Neural crest cell (in vitro differentiated cells): ENCODE results near the gene PLSCR1. TPM values are rescaled to one million over a fixed set of nuclear protein-coding genes. Genes with fewer than 3 reads are reported as not detected.

ENCODE experiments used
- DNase-seq: peaks from one replicate; pipeline ENCODE4 v3.0.0; 2021; ENCODE audit warnings: low read depth, mixed read lengths, low spot score
- H3K27ac Mint-ChIP-seq: one replicate; pipeline ENCODE4 v1.8.0; 2021; ENCODE audit warnings: mild to moderate bottlenecking, mixed read lengths; ENCODE audit not compliant: unreplicated experiment
- H3K27me3 Mint-ChIP-seq: 2 replicates; pipeline ENCODE4 v1.8.0; 2021; ENCODE audit warnings: low read depth, mild to moderate bottlenecking, mixed read lengths
- H3K36me3 Mint-ChIP-seq: 2 replicates; pipeline ENCODE4 v1.8.0; 2021; ENCODE audit warnings: low read depth, mild to moderate bottlenecking, mixed read lengths
- H3K4me1 Mint-ChIP-seq: 2 replicates; pipeline ENCODE4 v1.8.0; 2021; ENCODE audit warnings: mixed read lengths
- H3K4me3 Mint-ChIP-seq: one replicate; pipeline ENCODE4 v1.8.0; 2021; ENCODE audit warnings: mild to moderate bottlenecking, mixed read lengths
- H3K9me3 Mint-ChIP-seq: 2 replicates; pipeline ENCODE4 v1.8.0; 2021; ENCODE audit warnings: mixed read lengths
- CTCF ChIP-seq: fragments of 200-600 bp; sonication (generic); conservative IDR thresholded peaks from 2 replicates; pipeline ENCODE4 v1.5.0; 2021; ENCODE audit warnings: antibody characterized with exemption, mild to moderate bottlenecking
- long read RNA-seq: library from polyadenylated mRNA; unstranded; transcript quantifications from one replicate; pipeline ENCODE4 v2.0.0, GENCODE V29; 2020
- total RNA-seq: library from RNA; stranded (reverse); gene quantifications from 2 replicates; pipeline ENCODE4 v1.2.1, GENCODE V29; 2021

Gene PLSCR1
- 27.5 and 29.8 TPM in 2 replicates for total RNA-seq
- long read RNA-seq, transcript PLSCR1-214 (8 exons, 1,443 nt), result minor isoform, 5 of 69 reads
- long read RNA-seq, transcript PLSCR1-201 (9 exons, 2,233 nt), result major isoform, 44 of 69 reads
- long read RNA-seq, partial matches to known transcripts, result 5 of 69 reads
- long read RNA-seq, other reads (novel, unspliced or antisense), result 6 of 69 reads

- no peak for TF ChIP-seq CTCF
- DNase-seq, result peak; percentile 65
- H3K27me3 Mint-ChIP-seq, result no peaks in the 10 kb centered on the region
- H3K36me3 Mint-ChIP-seq, result peaks cover 4% of the 10 kb centered on the region
- peaks cover 3% of the 10 kb centered on the region for H3K9me3 Mint-ChIP-seq
- peak within 1 kb of the TSS; percentile 93 for H3K27ac Mint-ChIP-seq
- peak within 1 kb of the TSS; percentile 96 for H3K4me3 Mint-ChIP-seq
- H3K4me1 Mint-ChIP-seq, result peaks cover 25% of the 10 kb centered on the region
Measured at GRCh38 chr3:146544002-146544928, at the start of gene PLSCR1. TSS of gene PLSCR1 (minus strand) at chr3:146544607. CDS start at chr3:146536552, 8,055 bp downstream.

- no peaks in the 10 kb centered on the region for H3K4me1 Mint-ChIP-seq
- H3K9me3 Mint-ChIP-seq, result no peaks in the 10 kb centered on the region
- no peak for DNase-seq
Measured at GRCh38 chr3:146593776-146594175, 49.4 kb upstream of the PLSCR1 start.

GRCh38 chr3:146590521-146590920, 46.1 kb upstream of the PLSCR1 start:
- Mint-ChIP-seq H3K27me3 (no peaks in the 10 kb centered on the region), H3K9me3 (no peaks in the 10 kb centered on the region), H3K4me1 (no peaks in the 10 kb centered on the region), H3K27ac (no peak overlapping the region), H3K36me3 (no peaks in the 10 kb centered on the region), H3K4me3 (no peak overlapping the region)
- no peak for TF ChIP-seq CTCF
- DNase-seq, result no peak

More at GRCh38 chr3:146593776-146594175, 49.4 kb upstream of the PLSCR1 start:
- H3K27ac Mint-ChIP-seq, result no peak overlapping the region
- no peaks in the 10 kb centered on the region for H3K27me3 Mint-ChIP-seq
- no peak for TF ChIP-seq CTCF
- no peaks in the 10 kb centered on the region for H3K36me3 Mint-ChIP-seq
- H3K4me3 Mint-ChIP-seq, result no peak overlapping the region

GRCh38 chr3:146589899-146590508, 45.6 kb upstream of the PLSCR1 start:
- Mint-ChIP-seq H3K4me1 (no peaks in the 10 kb centered on the region), H3K4me3 (no peak overlapping the region), H3K9me3 (no peaks in the 10 kb centered on the region), H3K36me3 (no peaks in the 10 kb centered on the region), H3K27ac (no peak overlapping the region), H3K27me3 (no peaks in the 10 kb centered on the region)
- TF ChIP-seq CTCF, result peak; percentile 80
- peak; percentile 26 for DNase-seq

GRCh38 chr3:146585156-146585555, 40.7 kb upstream of the PLSCR1 start:
- peaks cover 3% of the 10 kb centered on the region for H3K9me3 Mint-ChIP-seq
- no peaks in the 10 kb centered on the region for H3K36me3 Mint-ChIP-seq
- H3K27ac Mint-ChIP-seq, result no peak overlapping the region
- DNase-seq, result no peak
- H3K4me3 Mint-ChIP-seq, result no peak overlapping the region
- H3K27me3 Mint-ChIP-seq, result no peaks in the 10 kb centered on the region
- TF ChIP-seq CTCF, result no peak
- no peaks in the 10 kb centered on the region for H3K4me1 Mint-ChIP-seq
